GM23338 (cell line): Measurements from ENCODE around the gene WDR33. TPM values are rescaled to one million over a fixed set of nuclear protein-coding genes. Genes with fewer than 3 reads are reported as not detected.

Experiments
- ATAC-seq: fragments of 200-7000 bp; cut with Tn5 transposase; 3 replicates; pipeline ENCODE4 v1.9.1; 2020
- DNase-seq: peaks from one replicate; pipeline ENCODE4 v3.0.0-alpha.2; 2015; ENCODE audit warnings: low spot score
- H2AFZ ChIP-seq: fragments of 200-600 bp; sonication (generic); 2 replicates; pipeline ENCODE4 v1.8.0; 2016; ENCODE audit warnings: antibody characterized with exemption, mild to moderate bottlenecking, moderate library complexity
- H3F3A ChIP-seq: fragments of 200-600 bp; sonication (generic); replicated peaks from 2 replicates; pipeline ENCODE4 v1.8.0; 2017; ENCODE audit warnings: antibody characterized with exemption, mixed run types, low read depth
- H3K27ac ChIP-seq: fragments of 200-600 bp; sonication (generic); 2 replicates; pipeline ENCODE4 v1.6.1; 2016; ENCODE audit warnings: low read depth
- H3K27me3 ChIP-seq: fragments of 200-600 bp; sonication (generic); 2 replicates; pipeline ENCODE4 v1.8.0; 2016; ENCODE audit warnings: mild to moderate bottlenecking, mixed run types, moderate library complexity; ENCODE audit not compliant: insufficient read depth
- H3K36me3 ChIP-seq: fragments of 200-600 bp; sonication (generic); 2 replicates; pipeline ENCODE4 v1.8.0; 2016; ENCODE audit warnings: mild to moderate bottlenecking; ENCODE audit not compliant: insufficient read depth
- H3K4me1 ChIP-seq: fragments of 200-600 bp; sonication (generic); 2 replicates; pipeline ENCODE4 v1.8.0; 2016; ENCODE audit warnings: mild to moderate bottlenecking, moderate library complexity; ENCODE audit not compliant: insufficient read depth
- H3K4me2 ChIP-seq: fragments of 200-600 bp; sonication (generic); 2 replicates; pipeline ENCODE4 v1.7.1; 2017; ENCODE audit warnings: mixed run types
- H3K4me3 ChIP-seq: fragments of 200-600 bp; sonication (generic); 2 replicates; pipeline ENCODE4 v1.6.1; 2016; ENCODE audit warnings: mixed run types
- H3K79me2 ChIP-seq: fragments of 200-600 bp; sonication (generic); replicated peaks from 2 replicates; pipeline ENCODE4 v1.8.0; 2017; ENCODE audit warnings: mild to moderate bottlenecking; ENCODE audit not compliant: insufficient read depth
- H3K9me2 ChIP-seq: fragments of 200-600 bp; sonication (generic); 2 replicates; pipeline ENCODE4 v1.8.0; 2017; ENCODE audit not compliant: insufficient read depth
- H4K20me1 ChIP-seq: fragments of 200-600 bp; sonication (generic); replicated peaks from 2 replicates; pipeline ENCODE4 v1.8.0; 2017; ENCODE audit warnings: mild to moderate bottlenecking; ENCODE audit not compliant: insufficient read depth
- H3K27ac Mint-ChIP-seq: 2 replicates; pipeline ENCODE4 v1.8.0; 2020; ENCODE audit warnings: inconsistent platforms, mild to moderate bottlenecking, moderate library complexity, mixed read lengths
- H3K27me3 Mint-ChIP-seq: 3 replicates; pipeline ENCODE4 v1.8.0; 2022; ENCODE audit warnings: low read depth, mild to moderate bottlenecking, moderate library complexity, mixed read lengths, inconsistent platforms; ENCODE audit not compliant: insufficient read depth, poor library complexity
- H3K36me3 Mint-ChIP-seq: 3 replicates; pipeline ENCODE4 v1.8.0; 2021; ENCODE audit warnings: low read depth, mild to moderate bottlenecking, inconsistent platforms, moderate library complexity, mixed read lengths
- H3K4me1 Mint-ChIP-seq: 3 replicates; pipeline ENCODE4 v1.8.0; 2020; ENCODE audit warnings: mild to moderate bottlenecking, inconsistent platforms, mixed read lengths
- H3K4me3 Mint-ChIP-seq: 3 replicates; pipeline ENCODE4 v1.8.0; 2021; ENCODE audit warnings: moderate library complexity, mild to moderate bottlenecking, inconsistent platforms, mixed read lengths
- H3K9me3 Mint-ChIP-seq: 3 replicates; pipeline ENCODE4 v1.8.0; 2020; ENCODE audit warnings: moderate library complexity, mild to moderate bottlenecking, inconsistent platforms, mixed read lengths
- EZH2 ChIP-seq: fragments of 200-600 bp; sonication (generic); IDR thresholded peaks from one replicate; pipeline ENCODE4 v1.8.0; 2017; ENCODE audit warnings: antibody characterized with exemption, mild to moderate bottlenecking, low read depth; ENCODE audit not compliant: unreplicated experiment
- JUNB ChIP-seq: IDR thresholded peaks from one replicate; pipeline ENCODE4 v1.6.1; 2016; ENCODE audit warnings: antibody characterized with exemption; ENCODE audit not compliant: unreplicated experiment
- NANOG ChIP-seq: IDR thresholded peaks from 2 replicates; pipeline ENCODE4 v1.6.1; 2016; ENCODE audit warnings: antibody characterized with exemption, borderline replicate concordance
- ZNF114 ChIP-seq: fragments of 250-450 bp; sonication (Bioruptor Pico); IDR thresholded peaks from 2 replicates; pipeline ENCODE4 v1.5.0; 2020; ENCODE audit warnings: mild to moderate bottlenecking, moderate library complexity
- ZNF462 ChIP-seq: fragments of 250-450 bp; sonication (Bioruptor Pico); IDR thresholded peaks from 2 replicates; pipeline ENCODE4 v1.5.0; 2020; ENCODE audit warnings: mild to moderate bottlenecking, moderate library complexity
- polyA plus RNA-seq: library from polyadenylated mRNA; unstranded; fragments of >200 nt; fragmentation: Nextera tagmentation; extraction: Ambion mirVana; gene quantifications from 2 replicates; pipeline ENCODE4 v1.2.1, GENCODE V29; 2016
- total RNA-seq: library from RNA; depleted of rRNA; stranded (reverse); fragments of >200 nt; shearing (Covaris generic); gene quantifications from 2 replicates; pipeline ENCODE4 v1.2.3, GENCODE V29; 2014

WDR33 gene
- total and polyA plus RNA-seq, 2 experiments from 2014 or later: 37.2 to 54.7 TPM

GRCh38 chr2:127670055-127670956, 140.7 kb downstream of the WDR33 start (continued):
- TF ChIP-seq ZNF462 (CRISPR knock-in tag): no peak
- no peak for TF ChIP-seq EZH2

- no peaks in the 10 kb centered on the region for H3K79me2 ChIP-seq
- H3K27ac Mint-ChIP-seq: no peak overlapping the region
- no peak overlapping the region for H2AFZ ChIP-seq
- H3K36me3 Mint-ChIP-seq: no peaks in the 10 kb centered on the region
- H3K27ac ChIP-seq: no peak overlapping the region
- no peaks in the 10 kb centered on the region; the same call in 2 of the 3 replicates for H3K9me3 Mint-ChIP-seq
- ATAC-seq (no peak), DNase-seq (no peak)
- TF ChIP-seq NANOG (no peak), JUNB (no peak), ZNF114 (CRISPR knock-in tag) (no peak)
- no peaks in the 10 kb centered on the region for H3K9me2 ChIP-seq
- no peaks in the 10 kb centered on the region for H3K4me1 Mint-ChIP-seq
- no peak overlapping the region for H3K4me3 ChIP-seq
- H3F3A ChIP-seq: 0 out of 2 replicates have a peak, but pooled peaks cover under 1% of the 10 kb centered on the region
- H3K27me3 ChIP-seq: peaks cover 38% of the 10 kb centered on the region
- no peak overlapping the region for H3K4me3 Mint-ChIP-seq
- peaks cover 27% of the 10 kb centered on the region for H3K27me3 Mint-ChIP-seq
- H3K36me3 ChIP-seq: no peaks in the 10 kb centered on the region
- H4K20me1 ChIP-seq: no peaks in the 10 kb centered on the region
- no peaks in the 10 kb centered on the region for H3K4me1 ChIP-seq
- no peak overlapping the region for H3K4me2 ChIP-seq
Measured at GRCh38 chr2:127669056-127669455, 141.9 kb downstream of the WDR33 start.
